Naive thymus-derived CD8-positive, alpha-beta T cell (primary cell): Measurements from ENCODE around the gene CMTM1. TPM values are rescaled to one million over a fixed set of nuclear protein-coding genes. Genes with fewer than 3 reads are reported as not detected.

Source experiments
- ATAC-seq, 2 donors: fragments of 150-1000 bp; cut with Tn5 transposase in 1 of 2; sonication (Bioruptor Pico), chemical (Tn5 transposase) in 1 of 2; 1 replicate in 1 of 2; 2 replicates in 1 of 2; pipeline ENCODE4 v1.10.0; 2021; ENCODE audit warnings: mild to moderate bottlenecking in 2 of 2, moderate library complexity in 2 of 2
- POLR2A ChIA-PET: fragments of 350-600 bp; sonication (Branson Sonifier 250); formaldehyde crosslinking; loops from one replicate; lab custom pipeline; 2021; ENCODE audit warnings: antibody characterized with exemption; lab: Charles Lee
- DNase-seq, 10 donors: peaks; one replicate each; pipeline versions ENCODE4 v3.0.0 to v3.0.0-alpha.2; 2020 to 2022
- H3K27ac Mint-ChIP-seq, 10 donors: one replicate each; pipeline ENCODE4 v1.8.0; 2020 to 2022; ENCODE audit warnings: mild to moderate bottlenecking in 10 of 10, mixed read lengths in 10 of 10, moderate library complexity in 4 of 10, inconsistent platforms in 1 of 10
- H3K27me3 Mint-ChIP-seq, 5 donors: one replicate each; pipeline ENCODE4 v1.8.0; 2021 to 2022; ENCODE audit warnings: mixed read lengths in 5 of 5
- H3K36me3 Mint-ChIP-seq, 3 donors: one replicate each; pipeline ENCODE4 v1.8.0; 2020 to 2022; ENCODE audit warnings: mixed read lengths in 3 of 3, mild to moderate bottlenecking in 2 of 3, inconsistent platforms in 1 of 3
- H3K4me1 Mint-ChIP-seq, 4 donors: one replicate each; pipeline ENCODE4 v1.8.0; 2021 to 2022; ENCODE audit warnings: mixed read lengths in 4 of 4
- H3K4me3 Mint-ChIP-seq, 10 donors: one replicate each; pipeline ENCODE4 v1.8.0; 2020 to 2022; ENCODE audit warnings: mild to moderate bottlenecking in 10 of 10, mixed read lengths in 10 of 10, moderate library complexity in 6 of 10, inconsistent platforms in 1 of 10
- H3K9me3 Mint-ChIP-seq, 9 donors: one replicate each; pipeline ENCODE4 v1.8.0; 2020 to 2022; ENCODE audit warnings: mixed read lengths in 9 of 9, mild to moderate bottlenecking in 3 of 9, inconsistent platforms in 1 of 9, moderate library complexity in 1 of 9
- polyA plus RNA-seq, 3 donors: library from polyadenylated mRNA; unstranded; fragments of 300-500 nt; fragmentation: Illumina TruSeq; gene quantifications; one replicate each; pipeline ENCODE4 v1.2.3, GENCODE V29; 2021
- total RNA-seq, 8 experiments: library from RNA in 2 of 8; stranded (reverse) in 2 of 8; gene quantifications; one replicate each; pipeline ENCODE4 v1.2.3 and lab custom pipeline; 2021 to 2026

Gene CMTM1
- total and polyA plus RNA-seq, 5 experiments from 2014 or later = 0.48 to 3.9 (median 2.0) TPM; not detected in 1

DNA sequence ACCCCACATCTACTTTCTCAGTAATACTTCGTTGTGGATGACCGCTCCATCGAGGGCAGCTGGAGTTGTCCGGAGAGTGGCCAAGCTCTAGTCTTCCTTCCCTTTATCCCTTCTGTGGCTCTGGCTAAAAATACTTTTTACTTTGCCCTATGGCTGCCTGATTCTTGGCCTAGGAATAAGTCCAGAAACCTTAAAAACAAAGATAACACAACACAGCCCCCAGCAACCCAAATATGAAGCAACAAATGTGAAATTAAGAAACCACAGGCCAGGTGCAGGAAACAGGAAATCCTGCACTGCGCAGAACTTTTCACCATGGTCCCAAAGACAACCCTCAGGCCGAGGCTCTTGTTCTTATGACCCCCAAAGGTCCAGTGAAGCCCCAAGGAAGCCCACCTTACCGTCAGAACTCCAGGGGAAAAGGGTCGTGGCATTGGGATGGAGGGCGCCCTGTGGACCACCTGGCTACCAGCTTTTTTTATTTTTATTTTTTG, 42.3 kb upstream of the CMTM1 start:
- POLR2A ChIA-PET = interaction anchor here (0.6 to 18.3 kb wide), 6 partner anchors 9 to 24 kb away, joined by 3 to 213 read pairs (median 4); partner anchors contain the start of genes CKLF and TK2
- no peaks in the 10 kb centered on the region for H3K9me3 Mint-ChIP-seq
- ATAC-seq (peak; percentile 55 to 85), DNase-seq (peak in 6 of 10 donors; percentile 40 to 70 (median 44))
- peaks cover 0 to 3% (median 0%) of the 10 kb centered on the region in 3 donors for H3K36me3 Mint-ChIP-seq
- H3K4me1 Mint-ChIP-seq = peaks cover 32 to 86% (median 76%) of the 10 kb centered on the region in 4 donors
- H3K4me3 Mint-ChIP-seq = peak overlapping the region; percentile 69 to 91 (median 79)
- no peaks in the 10 kb centered on the region for H3K27me3 Mint-ChIP-seq
- H3K27ac Mint-ChIP-seq = peak overlapping the region; percentile 84 to 99 (median 92)

DNA sequence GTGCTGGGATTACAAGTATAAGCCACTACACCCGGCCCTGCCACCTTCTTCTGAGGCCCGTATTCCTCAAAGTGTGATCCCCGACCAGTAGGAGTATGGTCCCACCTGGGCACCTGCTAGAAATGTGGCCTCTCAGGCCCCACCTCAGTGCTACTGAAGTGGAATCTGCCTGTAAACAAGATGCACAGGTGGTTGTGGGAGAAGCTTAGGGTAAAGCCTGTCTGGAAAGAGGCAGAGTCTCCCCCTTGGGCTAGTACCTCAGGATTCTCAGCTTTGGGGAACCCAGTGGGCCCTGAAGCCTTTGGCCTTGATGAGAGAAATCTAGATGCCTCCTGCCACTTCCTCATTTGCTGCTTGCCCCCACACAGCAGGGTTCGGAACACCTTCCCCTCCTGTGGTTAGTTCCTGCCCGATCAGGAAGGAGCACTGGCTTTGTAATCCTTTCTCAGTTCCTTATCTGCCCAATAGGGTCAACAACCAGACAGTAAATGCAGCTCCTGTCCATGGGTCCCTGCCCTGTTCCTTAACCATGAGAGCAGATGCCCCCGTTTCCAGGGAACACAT, 41.6 kb upstream of the CMTM1 start:
- Mint-ChIP-seq H3K27ac (peak overlapping the region; percentile 38 to 99 (median 82)), H3K9me3 (no peaks in the 10 kb centered on the region), H3K27me3 (no peaks in the 10 kb centered on the region), H3K4me3 (peak overlapping the region; percentile 38 to 91 (median 65)), H3K4me1 (peaks cover 34 to 80% (median 72%) of the 10 kb centered on the region in 4 donors), H3K36me3 (peaks cover 0 to 3% (median 0%) of the 10 kb centered on the region in 3 donors)
- ATAC-seq (peak; percentile 17 to 31), DNase-seq (peak in 2 of 10 donors; percentile 27 to 50)
- POLR2A ChIA-PET = interaction anchor here (0.6 to 18.3 kb wide), 5 partner anchors 8 to 23 kb away, joined by 3 to 213 read pairs (median 5); partner anchors contain the start of genes CKLF and TK2

DNA sequence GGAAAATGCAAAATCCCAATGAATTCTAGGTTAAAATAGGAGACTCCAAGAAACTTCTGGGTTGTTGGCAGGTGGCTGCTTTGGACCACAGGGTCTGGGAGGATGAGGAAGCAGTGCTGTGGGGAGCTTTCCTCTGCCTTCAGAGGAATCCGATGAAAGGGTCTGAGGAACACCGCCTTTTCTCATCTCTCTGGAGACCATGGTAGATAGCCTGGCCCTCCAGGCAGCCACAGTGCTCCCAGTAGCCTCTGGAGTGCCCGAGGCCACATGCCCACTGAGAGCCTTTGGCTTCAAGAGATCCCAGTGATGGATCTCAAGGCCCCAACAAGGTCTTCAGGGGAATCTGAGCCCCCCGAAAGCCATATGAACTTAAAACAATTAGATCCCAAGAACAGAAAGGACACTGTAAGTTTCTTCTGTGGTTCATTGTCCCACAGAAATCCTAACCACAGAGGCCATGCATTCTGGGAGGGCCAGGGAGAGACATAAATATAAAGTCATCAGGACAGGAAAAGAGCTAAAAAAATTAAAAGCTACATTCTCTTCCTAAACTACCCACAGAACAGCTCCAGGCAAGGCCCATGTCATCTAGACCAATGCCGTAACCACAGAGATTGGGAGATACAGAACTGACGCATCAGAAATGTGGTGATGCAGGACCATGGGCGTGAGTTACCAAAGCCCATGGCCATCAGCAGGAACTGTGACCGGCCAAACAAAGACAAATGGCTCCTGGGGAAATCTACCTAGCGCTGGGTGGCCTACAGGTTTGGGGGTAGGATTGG, 40.7 kb upstream of the CMTM1 start:
- POLR2A ChIA-PET = interaction anchor here (2.8 to 18.3 kb wide), 2 partner anchors 10 to 22 kb away, joined by 9 to 213 read pairs; partner anchors contain the start of genes CKLF and TK2
- Mint-ChIP-seq H3K36me3 (peaks cover 0 to 3% (median 0%) of the 10 kb centered on the region in 3 donors), H3K4me3 (peak overlapping the region in 1 of 10 donors; percentile 17), H3K4me1 (peaks cover 29 to 73% (median 65%) of the 10 kb centered on the region in 4 donors), H3K27me3 (no peaks in the 10 kb centered on the region), H3K9me3 (no peaks in the 10 kb centered on the region), H3K27ac (peak overlapping the region; percentile 38 to 98 (median 80))
- no peak for DNase-seq
- ATAC-seq = no peak

DNA sequence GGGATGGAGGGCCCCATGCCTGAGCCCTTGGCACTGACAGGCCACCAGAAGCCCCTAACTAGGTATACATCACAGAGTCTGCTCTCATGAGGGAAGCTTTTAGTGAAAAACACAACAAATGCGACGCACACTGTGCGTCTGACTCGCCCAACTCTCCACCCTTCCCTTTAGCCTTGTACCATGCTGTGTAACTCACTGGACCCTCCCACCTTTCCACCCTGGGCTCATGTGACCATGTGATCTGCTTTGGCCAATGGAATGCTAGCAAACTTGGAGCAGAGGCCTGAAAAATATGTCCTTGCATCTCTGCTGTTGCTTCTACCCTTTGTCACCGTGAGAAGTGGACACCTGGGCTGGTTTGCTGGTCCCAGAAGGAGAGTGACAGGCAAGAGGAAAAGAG, 37.9 kb upstream of the CMTM1 start:
- Mint-ChIP-seq H3K27me3 (no peaks in the 10 kb centered on the region), H3K9me3 (no peaks in the 10 kb centered on the region), H3K4me3 (no peak overlapping the region), H3K4me1 (peaks cover 21 to 46% (median 38%) of the 10 kb centered on the region in 4 donors), H3K36me3 (peaks cover 0 to 3% (median 0%) of the 10 kb centered on the region in 3 donors), H3K27ac (peak overlapping the region in 4 of 10 donors; percentile 2 to 88 (median 58))
- POLR2A ChIA-PET = interaction anchor here (1.9 to 18.3 kb wide), 2 partner anchors 13 to 19 kb away, joined by 4 to 213 read pairs; partner anchors contain the start of genes CKLF and TK2
- no peak for DNase-seq
- no peak for ATAC-seq

DNA sequence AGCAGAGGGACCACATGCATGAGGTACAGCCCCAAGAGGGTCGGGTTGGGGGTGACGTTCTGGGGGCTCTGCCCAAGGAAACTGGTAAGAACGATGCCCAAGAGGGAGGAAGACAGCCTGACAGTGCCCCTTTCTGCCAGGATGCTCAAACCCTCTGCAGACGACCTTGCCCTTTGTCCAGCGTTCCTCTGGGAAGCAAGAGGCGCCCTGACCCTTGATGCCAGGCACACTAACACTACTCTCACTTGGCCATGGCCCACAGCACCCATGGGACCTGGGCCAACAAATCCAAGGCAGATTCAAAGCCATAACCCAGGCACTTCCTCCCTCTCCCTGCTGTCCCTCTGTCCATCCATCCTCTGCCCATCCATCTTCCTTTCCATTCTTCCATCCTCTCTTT, 36.8 kb upstream of the CMTM1 start:
- ATAC-seq = no peak
- Mint-ChIP-seq H3K27me3 (no peaks in the 10 kb centered on the region), H3K4me1 (peaks cover 18 to 35% (median 27%) of the 10 kb centered on the region in 4 donors), H3K27ac (peak overlapping the region in 2 of 10 donors; percentile 32 to 64), H3K4me3 (peak overlapping the region in 1 of 10 donors; percentile 11), H3K36me3 (peaks cover 0 to 3% (median 0%) of the 10 kb centered on the region in 3 donors), H3K9me3 (no peaks in the 10 kb centered on the region)
- DNase-seq = no peak
- POLR2A ChIA-PET = interaction anchor here (1.1 to 18.3 kb wide), 2 partner anchors 9 to 18 kb away, joined by 4 to 213 read pairs; partner anchors contain the start of genes CKLF and TK2

DNA sequence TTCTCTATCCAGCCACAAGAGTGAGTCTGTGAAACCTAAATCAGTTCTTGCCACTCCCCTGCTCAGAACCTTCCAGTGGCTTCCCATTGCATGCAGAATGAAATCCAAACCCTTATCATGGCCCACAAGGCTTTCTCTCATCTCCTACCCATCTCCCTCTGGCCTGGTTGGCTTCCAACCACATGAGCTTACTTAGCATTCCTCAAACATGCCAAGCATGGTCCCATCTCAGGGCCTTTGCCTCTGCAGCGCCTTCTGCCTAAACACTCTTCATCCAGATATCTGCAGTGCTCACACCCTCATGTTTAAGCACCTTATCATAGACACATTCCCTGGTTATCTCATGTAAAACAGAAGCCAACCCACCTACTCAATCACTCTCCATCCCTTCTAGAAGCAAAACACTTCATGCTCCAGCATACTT, 31.9 kb upstream of the CMTM1 start:
- no peak for DNase-seq
- Mint-ChIP-seq H3K4me1 (peaks cover 5 to 14% (median 7%) of the 10 kb centered on the region in 4 donors), H3K27ac (peak overlapping the region in 1 of 10 donors; percentile 66), H3K27me3 (no peaks in the 10 kb centered on the region), H3K36me3 (no peaks in the 10 kb centered on the region), H3K9me3 (no peaks in the 10 kb centered on the region), H3K4me3 (no peak overlapping the region)
- ATAC-seq = no peak
- POLR2A ChIA-PET = no interaction called here

DNA sequence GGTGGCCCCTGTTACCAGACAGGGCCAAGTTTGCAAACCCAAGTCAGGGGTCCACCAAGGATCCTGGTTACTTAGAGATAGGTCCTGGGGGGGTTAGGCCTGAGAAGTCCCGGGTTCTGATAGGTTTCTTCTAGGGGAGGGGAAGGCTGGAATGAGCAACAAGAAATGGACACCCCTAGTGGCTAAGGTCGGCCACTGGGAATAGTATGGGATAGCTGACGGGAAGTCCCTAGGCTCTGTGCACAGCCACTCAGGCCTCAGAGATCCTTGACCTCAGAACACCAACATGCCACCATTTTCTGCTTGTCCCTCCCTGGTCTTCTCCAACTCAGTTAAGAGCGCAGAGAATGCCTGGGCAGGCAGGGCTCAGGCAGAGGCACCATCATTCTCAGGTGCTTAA, 29.7 kb upstream of the CMTM1 start:
- Mint-ChIP-seq H3K4me1 (peaks cover 8 to 26% (median 11%) of the 10 kb centered on the region in 4 donors), H3K4me3 (no peak overlapping the region), H3K9me3 (no peaks in the 10 kb centered on the region), H3K27ac (no peak overlapping the region), H3K36me3 (no peaks in the 10 kb centered on the region), H3K27me3 (no peaks in the 10 kb centered on the region)
- POLR2A ChIA-PET = interaction anchor here (1.0 kb wide), 1 partner anchor 49 kb away, joined by 3 read pairs; no protein-coding TSS in a partner anchor
- no peak for DNase-seq
- no peak for ATAC-seq

DNA sequence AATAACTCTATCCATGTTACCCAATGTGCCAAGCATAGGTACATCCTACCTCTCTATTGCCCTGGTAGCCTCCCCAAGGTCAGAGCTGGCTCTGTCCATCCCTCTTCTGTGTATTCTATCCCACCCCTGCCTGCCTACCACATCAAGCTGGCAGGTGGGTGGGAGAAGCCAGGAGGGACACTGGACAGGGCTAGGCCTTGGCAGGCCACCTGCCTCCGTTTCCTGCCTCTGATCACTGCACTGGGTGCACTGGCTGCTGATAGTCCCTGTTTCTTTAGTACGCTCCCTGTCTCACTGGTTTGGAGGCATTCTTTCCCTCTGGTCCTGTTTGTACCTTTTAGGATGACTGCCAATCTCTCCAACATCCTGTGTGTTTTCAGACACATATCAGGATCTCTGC, 29.0 kb upstream of the CMTM1 start:
- no peaks in the 10 kb centered on the region for H3K36me3 Mint-ChIP-seq
- H3K4me3 Mint-ChIP-seq = no peak overlapping the region
- POLR2A ChIA-PET = interaction anchor here (0.6 kb wide), 1 partner anchor 32 kb away, joined by 3 read pairs; no protein-coding TSS in a partner anchor
- no peak for ATAC-seq
- no peaks in the 10 kb centered on the region for H3K27me3 Mint-ChIP-seq
- no peak for DNase-seq
- H3K4me1 Mint-ChIP-seq = peaks cover 10 to 26% (median 11%) of the 10 kb centered on the region in 4 donors
- no peaks in the 10 kb centered on the region for H3K9me3 Mint-ChIP-seq
- H3K27ac Mint-ChIP-seq = peak overlapping the region in 2 of 10 donors; percentile 11 to 37

DNA sequence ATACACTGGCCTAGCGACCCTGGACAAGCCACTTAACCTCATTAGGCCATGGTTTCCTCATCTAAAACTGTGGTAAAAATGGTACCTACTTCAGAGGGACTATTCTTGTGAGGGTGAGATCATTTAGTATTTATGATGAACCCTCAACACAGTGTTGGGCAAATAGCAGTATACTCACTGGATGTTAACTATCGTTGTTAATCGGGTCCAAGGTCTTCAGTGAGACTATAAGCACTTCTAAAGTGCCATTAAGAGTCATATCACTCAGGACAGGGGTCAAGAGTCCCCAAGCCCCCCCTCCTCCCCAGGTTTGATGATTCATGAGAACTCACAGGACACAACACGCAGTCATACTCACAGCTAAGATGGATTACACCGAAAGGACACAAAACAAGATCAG, 27.3 kb upstream of the CMTM1 start:
- DNase-seq (no peak), ATAC-seq (no peak)
- H3K9me3 Mint-ChIP-seq = no peaks in the 10 kb centered on the region
- H3K27ac Mint-ChIP-seq = peak overlapping the region in 2 of 10 donors; percentile 40 to 70
- H3K4me3 Mint-ChIP-seq = no peak overlapping the region
- H3K4me1 Mint-ChIP-seq = peaks cover 10 to 31% (median 11%) of the 10 kb centered on the region in 4 donors
- no peaks in the 10 kb centered on the region for H3K27me3 Mint-ChIP-seq
- POLR2A ChIA-PET = interaction anchor here (1.4 kb wide), 2 partner anchors 9 to 14 kb away, joined by 3 to 5 read pairs; no protein-coding TSS in a partner anchor
- no peaks in the 10 kb centered on the region for H3K36me3 Mint-ChIP-seq

DNA sequence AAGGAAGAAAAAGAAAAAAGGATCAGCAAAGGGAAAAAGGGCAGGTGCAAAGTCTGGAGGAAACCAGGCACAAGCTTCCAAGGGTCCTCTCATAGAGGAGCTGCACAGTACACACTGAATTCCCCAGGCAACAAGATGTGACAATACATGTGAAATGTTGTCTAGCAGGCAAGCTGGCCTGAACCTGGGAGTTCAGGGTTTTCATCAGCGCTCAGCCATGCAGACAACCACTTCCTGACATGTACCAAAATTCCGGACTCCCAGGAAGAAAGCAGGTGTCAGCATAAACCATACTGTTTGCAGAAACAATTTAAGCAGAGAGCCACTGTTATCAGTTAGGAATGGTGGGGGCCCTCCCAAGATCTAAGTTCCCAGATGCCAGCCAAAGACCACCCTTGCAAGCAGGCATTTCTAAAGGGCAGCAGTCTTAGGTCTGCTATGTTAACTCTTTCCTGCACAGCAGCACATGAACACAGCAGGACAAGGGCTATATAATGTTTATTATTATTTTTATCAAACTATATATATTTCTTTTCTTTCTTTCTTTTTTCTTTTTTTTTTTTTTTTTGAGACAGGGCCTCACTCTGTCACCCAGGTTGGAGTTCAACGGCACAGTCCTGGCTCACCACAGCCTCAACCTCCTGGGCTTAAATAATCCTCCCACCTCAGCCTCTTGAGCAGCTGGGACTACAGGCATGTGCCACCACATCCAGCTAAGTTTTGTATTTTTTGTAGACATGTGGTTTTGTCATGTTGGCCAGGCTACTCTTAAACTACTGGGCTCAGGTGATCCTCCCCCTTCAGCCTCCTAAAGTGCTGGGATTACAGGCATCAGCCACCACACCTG, 26.4 kb upstream of the CMTM1 start:
- ATAC-seq (peak in 1 of 2 donors; percentile 35), DNase-seq (no peak)
- Mint-ChIP-seq H3K27ac (peak overlapping the region in 6 of 10 donors; percentile 8 to 71 (median 50)), H3K27me3 (no peaks in the 10 kb centered on the region), H3K4me1 (peaks cover 8 to 40% (median 12%) of the 10 kb centered on the region in 4 donors), H3K9me3 (no peaks in the 10 kb centered on the region), H3K4me3 (peak overlapping the region in 2 of 10 donors; percentile 29 to 39), H3K36me3 (no peaks in the 10 kb centered on the region)
- POLR2A ChIA-PET = interaction anchor here (0.7 to 1.4 kb wide), 4 partner anchors 8 to 18 kb away, joined by 3 to 5 read pairs (median 4); no protein-coding TSS in a partner anchor
